ENCODE data around the gene CNTN1. TPM values are rescaled to one million over a fixed set of nuclear protein-coding genes. Genes with fewer than 3 reads are reported as not detected.
"Not testable (repeated sequence)": the region's sequence is repeated elsewhere in the genome, so short reads cannot be mapped to it uniquely, and the experiment has no call there.

The CNTN1 gene
- total RNA-seq, 1 donor from 2014 or later: 11.7 TPM

- no peak for DNase-seq (ENCODE audit: low spot score)
These were observed 5.5 kb downstream of the CNTN1 start for GRCh38 chr12:40697566-40698259.

GRCh38 chr12:40701756-40702155 lies 9.5 kb downstream of the CNTN1 start:
- DNase-seq (ENCODE audit: low spot score): no peak

GRCh38 chr12:40711121-40711520 lies 18.9 kb downstream of the CNTN1 start:
- DNase-seq (ENCODE audit: low spot score): no peak

- DNase-seq (ENCODE audit: low spot score): no peak
These were observed 22.4 kb downstream of the CNTN1 start for GRCh38 chr12:40714636-40715035.

- no peak for DNase-seq (ENCODE audit: low spot score)
These were observed 23.8 kb downstream of the CNTN1 start for GRCh38 chr12:40716037-40716436.

- no peak for DNase-seq (ENCODE audit: low spot score)
These were observed 25.3 kb downstream of the CNTN1 start for GRCh38 chr12:40717576-40717975.

GRCh38 chr12:40718878-40719372 lies 26.7 kb downstream of the CNTN1 start:
- DNase-seq (ENCODE audit: low spot score): no peak

GRCh38 chr12:40723001-40723400 lies 30.8 kb downstream of the CNTN1 start:
- no peak for DNase-seq (ENCODE audit: low spot score)

GRCh38 chr12:40726366-40726765 lies 34.1 kb downstream of the CNTN1 start:
- no peak for DNase-seq (ENCODE audit: low spot score)

GRCh38 chr12:40727774-40728483 lies 35.7 kb downstream of the CNTN1 start:
- DNase-seq (ENCODE audit: low spot score): no peak

GRCh38 chr12:40730281-40730680 lies 38.0 kb downstream of the CNTN1 start:
- no peak for DNase-seq (ENCODE audit: low spot score)

GRCh38 chr12:40733871-40734270 lies 41.6 kb downstream of the CNTN1 start:
- no peak for DNase-seq (ENCODE audit: low spot score)

- DNase-seq (ENCODE audit: low spot score): no peak
These were observed 42.0 kb downstream of the CNTN1 start for GRCh38 chr12:40734276-40734675.

- no peak for DNase-seq (ENCODE audit: low spot score)
These were observed 43.5 kb downstream of the CNTN1 start for GRCh38 chr12:40735551-40736230.

- not testable (repeated sequence) for DNase-seq (ENCODE audit: low spot score)
These were observed 45.2 kb downstream of the CNTN1 start for GRCh38 chr12:40737416-40737815.

- DNase-seq (ENCODE audit: low spot score): no peak
These were observed 46.6 kb downstream of the CNTN1 start for GRCh38 chr12:40738856-40739255.

GRCh38 chr12:40742041-40742440 lies 49.8 kb downstream of the CNTN1 start:
- DNase-seq (ENCODE audit: low spot score): no peak

GRCh38 chr12:40745386-40745785 lies 53.1 kb downstream of the CNTN1 start:
- no peak for DNase-seq (ENCODE audit: low spot score)

- DNase-seq (ENCODE audit: low spot score): no peak
These were observed 57.6 kb downstream of the CNTN1 start for GRCh38 chr12:40749863-40750262.

- no peak for DNase-seq (ENCODE audit: low spot score)
These were observed 59.8 kb downstream of the CNTN1 start for GRCh38 chr12:40752011-40752410.

GRCh38 chr12:40760821-40761220 lies 68.6 kb downstream of the CNTN1 start:
- DNase-seq (ENCODE audit: low spot score): no peak

- no peak for DNase-seq (ENCODE audit: low spot score)
These were observed 69.8 kb downstream of the CNTN1 start for GRCh38 chr12:40762072-40762471.
